ENCODE measurements around the gene WNT9B. TPM values are rescaled to one million over a fixed set of nuclear protein-coding genes. Genes with fewer than 3 reads are reported as not detected.
"Not testable (repeated sequence)": the region's sequence is repeated elsewhere in the genome, so short reads cannot be mapped to it uniquely, and the experiment has no call there.

The WNT9B gene
- total RNA-seq, 1 donor from 2014 or later, result not detected

- peaks cover 6% of the 10 kb centered on the region for H3K27me3 Mint-ChIP-seq (ENCODE audit: unreplicated experiment)
- peaks cover 1% of the 10 kb centered on the region for H3K4me1 Mint-ChIP-seq (ENCODE audit: low read depth, unreplicated experiment)
- no peak for DNase-seq
- no peak overlapping the region for H3K4me3 Mint-ChIP-seq (ENCODE audit: unreplicated experiment)
- H3K27ac Mint-ChIP-seq (ENCODE audit: unreplicated experiment), result no peak overlapping the region
- H3K36me3 Mint-ChIP-seq (ENCODE audit: unreplicated experiment), result no peaks in the 10 kb centered on the region
- H3K9me3 Mint-ChIP-seq (ENCODE audit: unreplicated experiment), result peaks cover 6% of the 10 kb centered on the region
- TF ChIP-seq CTCF (IDR thresholded peaks at IDR 0.05; ENCODE audit: partially characterized antibody, unreplicated experiment), result no peak
Measured at GRCh38 chr17:46917041-46917440, 65.7 kb downstream of the WNT9B start.

GRCh38 chr17:46917516-46917915 is 66.1 kb downstream of the WNT9B start:
- Mint-ChIP-seq H3K36me3 (ENCODE audit: unreplicated experiment) (no peaks in the 10 kb centered on the region), H3K27me3 (ENCODE audit: unreplicated experiment) (peaks cover 6% of the 10 kb centered on the region), H3K4me3 (ENCODE audit: unreplicated experiment) (no peak overlapping the region), H3K4me1 (ENCODE audit: low read depth, unreplicated experiment) (no peaks in the 10 kb centered on the region), H3K9me3 (ENCODE audit: unreplicated experiment) (peaks cover 8% of the 10 kb centered on the region), H3K27ac (ENCODE audit: unreplicated experiment) (no peak overlapping the region)
- TF ChIP-seq CTCF (IDR thresholded peaks at IDR 0.05; ENCODE audit: partially characterized antibody, unreplicated experiment), result no peak
- DNase-seq, result no peak

GRCh38 chr17:46921962-46922361 is 70.6 kb downstream of the WNT9B start:
- Mint-ChIP-seq H3K4me3 (ENCODE audit: unreplicated experiment) (peak overlapping the region; percentile 86), H3K27ac (ENCODE audit: unreplicated experiment) (peak overlapping the region; percentile 82)
- H3K9me3 Mint-ChIP-seq (ENCODE audit: unreplicated experiment); H3K4me1 Mint-ChIP-seq (ENCODE audit: low read depth, unreplicated experiment); H3K36me3 Mint-ChIP-seq (ENCODE audit: unreplicated experiment); DNase-seq; H3K27me3 Mint-ChIP-seq (ENCODE audit: unreplicated experiment): not testable (repeated sequence)

GRCh38 chr17:46922487-46922803 is 71.1 kb downstream of the WNT9B start:
- no peak for DNase-seq
- Mint-ChIP-seq H3K9me3 (ENCODE audit: unreplicated experiment) (peaks cover 4% of the 10 kb centered on the region), H3K36me3 (ENCODE audit: unreplicated experiment) (no peaks in the 10 kb centered on the region), H3K4me1 (ENCODE audit: low read depth, unreplicated experiment) (peaks cover 2% of the 10 kb centered on the region), H3K4me3 (ENCODE audit: unreplicated experiment) (peak overlapping the region; percentile 96), H3K27ac (ENCODE audit: unreplicated experiment) (peak overlapping the region; percentile 100), H3K27me3 (ENCODE audit: unreplicated experiment) (no peaks in the 10 kb centered on the region)
- TF ChIP-seq CTCF (IDR thresholded peaks at IDR 0.05; ENCODE audit: partially characterized antibody, unreplicated experiment), result no peak

GRCh38 chr17:46922804-46923635 is 71.6 kb downstream of the WNT9B start, which contains the start of gene GOSR2:
Gene GOSR2, plus strand, starts transcription at chr17:46923160. Its CDS starts 33 bp downstream, at chr17:46923193.
- no peak for TF ChIP-seq CTCF (IDR thresholded peaks at IDR 0.05; ENCODE audit: partially characterized antibody, unreplicated experiment)
- peak; percentile 92 for DNase-seq
- peak within 1 kb of the TSS; percentile 100 for H3K27ac Mint-ChIP-seq (ENCODE audit: unreplicated experiment)
- H3K4me1 Mint-ChIP-seq (ENCODE audit: low read depth, unreplicated experiment), result peaks cover 6% of the 10 kb centered on the region
- H3K27me3 Mint-ChIP-seq (ENCODE audit: unreplicated experiment), result peaks cover 1% of the 10 kb centered on the region
- no peaks in the 10 kb centered on the region for H3K36me3 Mint-ChIP-seq (ENCODE audit: unreplicated experiment)
- H3K4me3 Mint-ChIP-seq (ENCODE audit: unreplicated experiment), result peak within 1 kb of the TSS; percentile 96
- H3K9me3 Mint-ChIP-seq (ENCODE audit: unreplicated experiment), result peaks cover 4% of the 10 kb centered on the region

Data from glutamatergic neuron (in vitro differentiated cells).